Cerebellar cortex (tissue), 1 donor: ENCODE results near the gene CPED1.
"Not testable (repeated sequence)": the region's sequence is repeated elsewhere in the genome, so short reads cannot be mapped to it uniquely, and the experiment has no call there.

Source experiments
- DNase-seq: peaks from one replicate; pipeline ENCODE4 v3.0.0-alpha.2; 2015; ENCODE audit warnings: low spot score

The CPED1 gene

DNA sequence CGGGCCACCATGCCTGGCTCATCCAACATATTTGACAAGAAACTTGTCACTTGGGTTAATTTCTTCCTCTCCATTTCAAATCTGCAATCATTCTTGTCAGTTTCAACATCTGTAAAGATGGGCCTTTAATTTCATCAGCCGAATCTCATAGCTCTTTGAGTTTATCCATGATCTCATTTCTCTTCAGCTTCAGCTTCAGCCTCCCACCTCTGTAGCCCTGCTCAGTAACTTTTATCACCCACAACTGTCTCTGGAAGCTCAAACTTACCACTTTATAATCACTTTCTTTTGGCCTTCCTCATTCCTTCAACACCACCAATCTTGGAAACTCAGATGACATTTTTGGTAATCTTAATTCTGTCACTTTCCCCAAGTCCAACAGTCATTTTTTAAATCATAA, 83.2 kb downstream of the CPED1 start:
- no peak for DNase-seq

DNA sequence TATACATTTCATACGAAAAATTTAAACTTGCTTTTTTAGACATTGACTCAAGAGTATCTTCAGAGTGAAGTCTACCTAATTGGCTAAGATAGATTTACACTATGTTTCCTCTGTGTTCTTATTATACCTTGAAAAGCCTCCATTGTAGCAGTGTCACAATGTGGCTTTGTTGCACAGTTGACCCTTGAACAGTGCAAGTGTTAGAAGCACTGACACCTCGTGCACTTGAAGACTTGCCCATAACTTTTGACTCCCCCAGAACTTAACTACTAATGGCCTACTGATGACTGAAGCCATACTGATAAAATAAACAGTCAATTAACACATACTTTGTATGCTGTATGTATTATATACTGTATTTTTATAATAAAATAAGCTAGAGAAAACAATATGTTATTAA, 84.3 kb downstream of the CPED1 start:
- DNase-seq, result no peak

DNA sequence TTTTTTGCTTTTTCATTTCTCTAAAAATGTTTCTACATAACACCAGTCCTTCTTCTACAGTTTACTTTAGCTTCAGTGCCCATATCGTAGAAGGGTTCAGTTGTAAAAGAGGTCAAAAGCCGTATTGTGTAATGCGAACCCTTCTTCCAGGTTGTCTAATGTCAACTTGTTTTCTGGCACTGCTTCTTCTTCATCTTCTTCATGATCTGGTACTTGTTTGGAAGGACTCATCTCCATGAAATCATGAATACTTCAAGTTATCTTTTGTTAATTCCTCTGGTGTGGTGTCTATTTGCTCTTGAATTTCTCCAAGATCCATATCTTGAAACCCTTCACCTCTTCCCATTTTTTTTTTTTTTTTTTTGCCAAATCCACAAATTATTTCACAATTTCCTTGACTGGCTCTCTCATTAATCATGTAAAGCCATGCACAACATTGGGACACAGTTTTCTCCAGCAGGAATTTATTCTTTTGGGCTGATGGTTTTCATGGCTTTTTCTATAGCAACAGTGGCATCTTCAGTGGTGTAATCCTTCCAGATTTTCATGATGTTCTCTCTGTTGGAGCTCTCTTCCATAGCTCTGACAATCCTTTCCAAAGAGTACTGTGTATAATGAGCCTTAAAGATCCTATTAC, 85.1 kb downstream of the CPED1 start:
- DNase-seq, result no peak

DNA sequence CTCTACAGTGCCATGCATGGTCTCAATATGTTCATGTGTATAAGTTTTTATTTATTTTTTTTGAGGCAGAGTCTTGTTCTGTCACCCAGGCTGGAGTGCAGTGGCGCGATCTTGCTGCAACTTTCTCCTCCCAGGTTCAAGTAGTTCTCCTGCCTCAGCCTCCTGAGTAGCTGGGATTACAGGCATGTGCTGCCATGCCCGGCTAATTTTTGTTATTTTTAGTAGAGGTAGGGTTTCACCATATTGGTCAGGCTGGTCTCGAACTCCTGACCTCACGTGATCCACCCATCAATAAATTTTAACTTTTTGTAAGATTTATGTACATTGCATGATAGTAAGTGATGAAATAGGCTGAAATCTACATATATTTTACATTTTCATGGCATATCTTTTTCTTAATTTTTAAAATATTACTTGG, 86.9 kb downstream of the CPED1 start:
- DNase-seq, result not testable (repeated sequence)

DNA sequence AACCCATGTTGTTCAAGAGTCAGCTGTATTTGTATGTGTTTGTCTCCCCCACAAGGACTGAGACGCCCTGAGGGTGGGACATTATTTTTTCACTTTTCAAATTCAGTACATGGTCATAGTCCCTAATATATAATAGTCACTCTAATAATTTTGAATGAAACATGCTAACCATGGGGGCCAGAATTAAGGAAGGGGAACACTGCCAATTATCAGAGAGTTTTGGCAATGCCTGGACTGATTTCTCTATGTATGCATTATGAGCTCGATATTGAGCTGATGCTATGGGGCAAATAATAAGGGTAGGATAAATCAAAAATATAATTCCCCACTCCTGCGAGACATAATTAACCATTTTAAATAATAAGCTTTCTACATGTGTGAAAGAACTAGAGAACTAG, 87.4 kb downstream of the CPED1 start:
- DNase-seq, result no peak

DNA sequence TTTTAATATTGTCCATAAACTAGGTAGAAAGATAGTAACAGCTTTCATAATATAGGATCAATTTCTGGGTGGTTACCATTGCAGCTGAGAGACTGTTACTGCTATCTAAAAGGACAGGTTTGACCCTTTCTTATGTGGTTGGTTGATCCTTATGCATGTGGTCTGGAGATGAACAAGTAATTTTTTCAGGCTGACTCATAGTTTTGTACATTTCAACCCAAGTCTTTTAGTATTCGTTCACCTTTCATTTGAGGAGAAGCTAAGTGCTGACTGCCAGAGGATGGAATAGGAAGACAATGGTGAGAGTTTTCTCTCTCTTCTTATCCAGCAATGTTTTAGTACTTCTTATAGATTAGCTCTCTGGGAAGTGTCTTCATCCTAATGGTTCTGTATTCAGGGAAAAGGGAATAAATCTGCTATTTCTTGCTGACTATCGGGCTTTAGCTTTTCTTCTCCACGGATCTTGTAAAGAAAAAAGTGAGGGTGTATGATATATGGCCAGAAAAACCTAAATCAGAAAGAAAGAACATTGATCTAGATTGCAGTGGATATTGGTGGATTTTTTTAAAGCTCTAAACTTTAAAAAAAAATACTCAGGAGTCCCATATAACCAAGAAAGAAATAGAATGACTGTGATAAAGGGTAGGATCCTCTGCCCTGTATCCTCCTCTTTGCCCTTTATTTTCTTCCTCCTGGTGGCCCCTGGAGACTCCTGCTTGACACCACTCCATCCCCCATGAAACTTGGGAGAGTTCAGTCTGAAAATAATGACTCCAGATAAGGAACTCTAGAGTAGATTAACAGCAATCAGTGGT, 88.0 kb downstream of the CPED1 start:
- DNase-seq, result no peak

DNA sequence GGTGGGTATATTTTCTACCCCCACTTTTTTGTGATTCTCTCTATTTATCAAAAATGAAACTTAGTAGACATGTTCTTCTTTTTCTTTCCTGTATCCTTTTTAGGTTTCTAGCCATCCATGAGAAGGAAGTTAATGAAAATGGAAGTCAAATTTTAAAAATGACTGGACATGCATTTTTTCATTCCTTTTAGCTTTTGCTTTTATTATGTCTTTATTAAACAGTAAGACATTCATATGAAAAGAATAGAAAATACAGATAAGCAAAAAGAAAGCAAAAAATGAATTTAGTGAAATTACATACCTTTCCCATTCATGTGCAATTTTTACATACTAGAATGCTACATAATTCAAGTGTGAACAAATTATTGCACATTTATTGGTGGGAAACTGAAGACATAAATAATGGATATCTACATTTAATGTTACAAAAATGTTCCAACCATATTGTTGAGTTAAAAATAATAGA, 88.7 kb downstream of the CPED1 start:
- no peak for DNase-seq

DNA sequence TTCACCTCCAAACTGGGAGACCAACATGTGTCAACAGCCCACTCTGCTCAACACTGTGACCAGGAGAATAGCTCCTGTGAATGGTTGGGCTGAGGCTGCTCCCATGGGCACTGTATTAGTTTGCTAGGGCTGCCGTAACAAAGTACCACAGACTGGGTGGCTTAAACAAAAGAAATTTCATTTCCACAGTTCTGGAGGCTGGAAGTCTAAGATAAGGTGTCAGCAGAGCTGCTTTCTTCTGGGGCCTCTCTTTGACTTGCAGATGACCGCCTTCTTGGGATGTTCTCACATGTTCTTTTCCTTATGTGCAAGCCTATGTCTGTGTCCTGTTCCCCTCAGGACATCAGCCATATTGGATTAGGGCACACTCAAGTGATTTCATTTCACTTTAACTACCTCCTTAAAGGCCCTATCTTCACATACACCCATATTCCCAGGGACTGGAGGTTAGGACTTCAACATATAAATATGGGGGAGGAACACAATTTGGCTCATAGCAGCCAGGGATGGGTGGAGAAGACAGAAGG, 90.3 kb downstream of the CPED1 start:
- DNase-seq, result no peak

DNA sequence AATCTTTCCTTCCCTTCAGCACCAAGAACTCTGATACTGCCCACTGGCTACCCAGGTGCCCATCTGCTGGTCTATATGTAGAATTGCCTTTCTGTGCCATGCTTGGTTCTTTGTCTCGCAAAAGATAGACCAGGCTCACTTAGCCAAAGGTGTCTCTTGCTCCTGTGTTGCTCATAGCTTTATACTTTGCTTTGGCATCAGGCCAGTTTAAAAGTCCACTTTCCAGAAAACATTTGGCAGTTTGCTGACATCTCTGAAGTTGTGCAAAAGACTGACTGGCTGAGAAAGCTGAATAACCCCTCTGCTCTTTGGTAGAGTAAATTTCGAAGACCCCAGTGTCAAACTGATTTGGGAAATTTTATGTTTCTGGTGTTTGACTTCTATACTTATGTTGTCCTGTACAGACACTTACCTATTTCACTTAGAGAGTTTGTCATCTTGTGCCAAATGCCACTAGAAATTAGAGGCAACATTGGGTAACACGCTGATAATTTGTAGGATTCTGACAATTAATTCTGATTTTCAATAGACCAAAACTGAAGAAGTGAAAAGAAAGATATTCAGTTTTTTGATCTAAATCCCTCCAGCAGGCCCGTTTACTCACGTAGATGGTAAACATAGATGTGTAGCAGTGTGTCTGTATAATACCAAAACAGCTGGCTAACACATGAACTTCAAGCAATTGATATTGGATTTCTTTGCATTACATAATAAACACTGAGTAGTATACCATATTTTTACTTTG, 91.1 kb downstream of the CPED1 start:
- DNase-seq, result no peak

DNA sequence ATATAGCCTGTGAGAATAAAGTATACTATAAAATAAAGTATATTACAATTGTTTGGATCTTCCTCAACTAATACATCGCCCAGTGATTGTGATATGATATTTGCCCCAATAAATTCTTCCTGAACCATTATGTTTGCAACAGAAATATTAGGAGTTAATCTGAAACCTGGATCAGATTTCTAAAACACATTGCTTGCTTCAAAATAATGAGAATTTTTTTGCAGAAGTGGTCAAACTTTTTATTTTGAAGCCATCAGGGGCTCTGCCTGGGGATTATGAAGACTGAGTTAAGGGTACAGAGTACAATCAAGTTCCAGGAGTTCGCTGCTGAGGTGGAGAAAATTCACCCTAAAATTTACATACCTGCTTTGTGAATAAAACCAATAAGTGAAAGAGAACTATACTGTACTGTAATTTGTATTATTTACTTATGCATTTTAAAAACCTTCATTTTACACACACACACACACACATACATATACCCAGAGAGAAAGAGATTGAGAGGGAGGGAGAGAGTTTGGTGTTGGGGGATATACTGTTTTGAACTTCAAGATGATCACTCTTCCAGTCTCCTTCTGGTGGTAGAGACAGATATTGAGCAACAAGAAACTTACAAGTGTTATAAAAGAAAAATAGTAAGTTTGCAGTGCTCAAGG, 91.9 kb downstream of the CPED1 start:
- no peak for DNase-seq

DNA sequence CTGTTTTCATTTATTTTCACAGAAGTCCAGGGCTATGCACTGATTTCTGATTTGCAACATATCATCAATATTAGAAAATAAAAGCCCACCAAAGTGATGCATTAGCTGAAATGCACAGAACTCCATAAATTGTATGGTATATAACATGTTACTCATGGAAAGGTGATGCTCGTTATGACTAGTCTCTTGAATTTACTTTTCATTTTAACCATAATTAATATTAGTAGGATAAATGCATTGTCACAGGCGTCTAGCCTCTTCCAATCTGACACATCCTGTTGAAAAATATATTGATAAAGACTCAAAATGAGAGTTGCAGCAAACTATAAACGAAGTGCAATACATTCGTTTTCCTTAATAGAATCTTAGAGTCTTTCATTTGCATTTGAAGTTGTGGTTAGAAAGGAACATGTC, 92.4 kb downstream of the CPED1 start:
- DNase-seq, result no peak

DNA sequence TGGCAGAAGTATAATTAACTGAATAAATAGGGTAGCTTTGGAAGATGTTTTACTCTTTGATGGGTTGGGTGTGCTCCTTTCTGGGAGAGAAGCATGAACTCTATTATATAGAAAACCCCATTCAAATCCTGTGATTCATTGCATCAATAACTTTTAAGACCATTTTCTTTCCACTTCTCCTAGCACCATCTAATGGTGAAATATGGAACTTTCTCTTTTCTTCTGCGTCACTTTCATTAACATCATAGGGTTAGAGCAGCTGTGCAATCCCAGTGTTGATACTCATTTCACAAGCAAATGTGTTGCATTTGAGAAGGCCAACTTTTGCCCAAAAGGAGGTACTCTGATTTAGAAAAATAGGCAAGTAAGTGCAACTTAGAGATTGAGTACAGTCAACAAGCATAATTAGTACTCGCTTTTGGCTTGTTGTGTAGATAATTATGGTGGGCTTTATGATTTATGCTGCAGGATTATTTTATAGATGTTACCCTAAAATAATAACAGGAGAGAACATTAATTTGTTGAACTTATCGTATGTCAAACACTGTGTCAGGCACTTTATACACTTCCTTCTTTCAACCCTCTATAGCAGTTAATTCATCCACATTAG, 92.9 kb downstream of the CPED1 start:
- DNase-seq, result peak; percentile 76

DNA sequence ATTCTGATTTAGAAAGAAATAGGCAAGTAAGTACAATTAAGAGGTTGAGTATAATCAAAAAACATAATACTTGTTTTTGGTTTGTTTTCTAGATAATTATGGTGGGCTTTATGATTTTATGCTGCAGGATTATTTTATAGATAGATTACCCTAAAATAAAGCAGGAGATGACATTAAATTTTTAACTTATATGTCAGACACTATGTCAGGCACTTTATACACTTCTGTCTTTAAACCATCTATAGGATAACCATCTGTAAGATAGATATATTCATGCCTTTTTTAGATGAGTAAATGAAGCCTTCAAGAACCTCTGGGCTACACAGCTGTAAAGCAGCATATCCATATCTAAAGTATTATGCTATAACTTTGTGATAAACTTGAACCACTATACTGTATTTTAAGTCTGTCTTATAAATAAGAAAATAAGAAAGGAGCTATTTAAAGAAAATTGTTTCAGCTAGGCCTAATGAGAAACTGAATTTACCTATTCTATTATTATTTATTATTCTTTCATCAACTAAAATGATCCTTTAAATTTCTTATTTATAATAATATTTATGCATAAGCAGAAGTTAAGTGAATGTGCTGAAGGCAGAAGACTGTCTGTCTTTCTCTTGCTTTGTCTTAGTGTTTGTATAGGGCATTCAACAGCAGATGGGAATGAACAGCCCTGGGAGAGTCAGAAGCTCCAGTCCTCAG, 94.0 kb downstream of the CPED1 start:
- DNase-seq, result no peak

DNA sequence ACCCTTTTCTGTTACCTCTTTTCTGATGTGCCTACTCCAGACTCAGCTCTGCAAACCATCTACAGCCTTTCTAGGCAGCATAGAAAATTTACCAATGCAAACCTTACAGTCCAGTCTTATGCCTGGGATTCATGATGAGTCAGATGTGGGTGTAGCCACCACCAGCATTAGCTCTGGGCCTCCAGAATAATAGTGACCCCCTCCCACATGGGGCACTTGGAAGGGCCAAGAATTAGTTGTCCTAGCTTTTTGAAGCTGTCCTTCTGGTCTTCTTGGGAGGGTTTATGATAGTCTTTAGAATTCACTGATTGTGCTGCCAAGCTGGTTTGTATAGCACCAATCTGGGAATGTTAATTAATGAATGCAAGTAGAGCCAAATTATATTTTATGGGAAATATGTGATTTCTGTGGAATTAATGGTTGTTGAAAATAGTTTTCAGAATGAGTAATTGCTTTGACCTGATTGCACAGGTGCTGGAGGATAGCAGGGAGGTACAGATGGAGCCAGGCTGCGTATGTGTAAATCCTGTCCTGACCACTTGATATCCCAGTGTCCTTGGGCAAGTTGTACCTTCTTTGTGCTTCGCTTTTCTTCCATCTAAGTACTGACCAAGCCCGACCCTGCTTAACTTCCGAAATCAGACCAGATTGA, 94.8 kb downstream of the CPED1 start:
- DNase-seq, result no peak

DNA sequence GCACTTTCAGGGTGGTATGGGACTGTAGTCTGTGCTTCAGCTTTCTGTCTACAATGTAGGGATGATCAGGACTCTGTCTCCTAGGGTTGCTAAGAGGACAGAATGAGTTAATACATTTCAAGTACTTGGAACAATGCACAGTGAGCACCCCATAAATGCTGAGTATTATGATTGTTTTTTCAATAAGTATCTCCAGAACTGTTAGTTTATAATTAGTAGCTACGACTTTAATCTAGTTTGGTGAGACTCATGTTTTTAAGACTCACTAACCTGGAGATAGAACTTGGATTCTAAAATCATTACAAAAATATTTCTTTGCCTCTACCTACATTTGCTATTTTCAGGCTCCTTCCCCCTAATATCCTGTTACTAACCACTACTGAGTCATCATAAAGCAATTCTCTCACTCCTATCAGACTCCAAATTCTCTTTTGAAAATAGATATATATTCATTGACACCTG, 95.3 kb downstream of the CPED1 start:
- no peak for DNase-seq

DNA sequence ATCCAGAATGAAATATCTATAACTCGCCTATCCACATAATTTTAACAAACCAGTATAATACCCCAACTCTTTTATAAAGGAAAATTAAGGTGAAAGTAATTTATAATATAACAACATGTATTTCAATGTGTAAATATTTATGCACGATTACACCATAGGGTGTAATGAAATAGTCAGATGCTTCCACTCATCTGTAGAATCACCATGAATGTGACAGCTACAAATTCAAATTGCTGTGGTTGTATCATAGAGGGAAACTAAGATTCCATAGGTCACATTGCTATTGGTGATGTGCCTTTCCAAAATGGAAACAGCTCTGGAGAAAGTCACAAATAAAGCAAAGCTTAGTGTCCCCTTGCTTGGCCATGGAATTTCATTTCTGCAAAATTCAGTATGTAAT, 95.7 kb downstream of the CPED1 start:
- DNase-seq, result no peak

DNA sequence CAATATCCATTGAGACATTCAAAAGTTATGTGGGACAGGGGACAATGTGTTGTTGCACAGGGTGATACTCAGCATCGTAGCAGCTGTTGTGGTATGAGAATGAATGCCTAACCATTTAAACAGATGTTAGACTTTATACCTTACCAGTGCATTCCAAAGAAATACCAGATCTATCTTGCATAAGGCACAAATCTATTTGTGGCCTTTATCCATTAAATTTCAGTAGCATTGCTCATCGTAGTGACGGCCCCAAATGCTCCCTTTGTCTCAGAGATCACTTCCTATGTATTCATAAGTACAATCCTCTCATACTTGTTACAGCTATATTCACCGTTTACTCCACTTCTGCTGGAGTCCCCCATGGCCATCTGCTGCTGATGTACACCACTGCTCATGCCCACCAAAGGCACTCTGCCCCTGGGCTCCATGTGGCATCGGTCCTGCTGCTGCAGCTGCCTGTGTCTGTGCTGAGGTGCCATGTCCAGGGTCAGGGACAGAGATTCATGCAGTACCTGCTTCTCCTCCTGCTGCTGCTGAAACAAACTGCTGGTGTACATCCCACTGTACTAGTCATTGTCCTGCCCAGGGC, 96.3 kb downstream of the CPED1 start:
- DNase-seq, result no peak

DNA sequence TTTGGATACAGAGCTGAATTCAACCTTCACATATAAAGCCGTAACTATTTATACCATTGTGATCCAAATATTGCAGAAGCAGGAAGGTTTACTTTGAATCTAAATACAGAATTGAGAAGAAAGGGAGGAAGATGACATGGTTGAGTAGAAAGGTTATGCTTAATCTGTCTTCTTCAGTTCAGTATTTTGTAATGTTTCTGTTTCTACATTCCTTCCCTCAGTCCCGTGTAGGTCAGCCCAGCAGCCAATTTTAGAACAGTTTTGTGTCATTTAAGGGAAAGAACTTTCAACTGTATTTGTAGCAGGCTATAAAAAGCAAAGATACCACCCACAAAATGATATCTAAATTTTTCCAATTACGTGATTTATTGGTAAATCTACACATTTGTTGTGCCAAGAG, 97.4 kb downstream of the CPED1 start:
- no peak for DNase-seq

DNA sequence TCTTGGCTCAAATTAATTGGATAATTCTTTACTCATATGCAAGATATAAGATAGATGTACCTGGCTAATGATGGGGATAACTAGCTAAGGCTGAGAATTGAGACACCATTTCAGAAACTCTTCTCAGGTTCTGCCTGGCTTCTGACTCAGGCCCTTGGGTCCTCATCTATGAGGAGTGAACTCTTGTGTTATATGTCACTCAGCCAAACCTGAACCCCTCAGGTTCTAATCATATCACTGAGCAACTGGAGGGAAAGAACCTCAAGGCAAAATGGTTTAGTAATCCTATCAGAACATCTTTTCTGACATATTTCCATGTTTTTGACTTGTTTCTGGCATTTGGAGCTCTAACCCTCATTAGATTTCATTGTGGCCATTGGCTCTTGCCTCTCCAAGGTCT, 100.4 kb downstream of the CPED1 start:
- no peak for DNase-seq

DNA sequence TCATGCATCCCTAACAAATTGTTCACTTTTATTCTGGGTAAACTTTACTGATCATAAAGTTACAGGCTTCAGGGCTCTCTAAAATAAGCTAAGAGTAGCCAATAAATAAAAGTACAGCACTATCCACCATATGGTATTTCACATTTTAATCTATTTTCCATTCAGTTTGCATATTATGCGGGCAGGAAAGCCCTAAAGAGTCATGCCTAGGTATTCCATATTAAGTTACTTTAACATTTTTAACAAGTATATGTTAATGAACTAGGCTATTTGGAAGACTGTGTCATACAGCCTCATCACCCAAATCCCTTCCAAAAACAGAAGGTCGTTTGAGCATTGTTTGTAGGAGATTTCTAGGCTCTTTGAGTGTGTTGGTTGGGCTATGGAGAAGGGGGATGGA, 106.3 kb downstream of the CPED1 start:
- DNase-seq, result no peak
